HepG2 (cell line): ENCODE measurements around the gene MLLT10. TPM values are rescaled to one million over a fixed set of nuclear protein-coding genes. Genes with fewer than 3 reads are reported as not detected.

Source experiments
- ATAC-seq: fragments of 200-7000 bp; cut with Tn5 transposase; 3 replicates; pipeline ENCODE4 v1.9.1; 2020; ENCODE audit warnings: mild to moderate bottlenecking, moderate library complexity
- BruUV-seq: library from RNA; stranded (reverse); fragments of 400-500 nt; replicated peaks from 2 replicates; lab custom pipeline; 2021; lab: Mats Ljungman, UMichigan
- CTCF ChIA-PET: fragments of 300-600 bp; formaldehyde crosslinking; extraction: SDS; loops from one replicate; lab custom pipeline; 2021; ENCODE audit warnings: low total read pairs, inconsistent platforms, low intra/inter-chr PET ratio; lab: Yijun Ruan, JAX
- POLR2A ChIA-PET: fragments of 350-600 bp; sonication (Branson Sonifier 250); formaldehyde crosslinking; loops from one replicate; lab custom pipeline; 2020; ENCODE audit warnings: antibody characterized with exemption, inconsistent platforms; lab: Yijun Ruan, JAX
- DNase-seq: peaks from one replicate; pipeline ENCODE4 v3.0.0-alpha.2; 2015; ENCODE audit warnings: low spot score
- FAIRE-seq: peaks from 3 replicates; lab custom pipeline; 2011; peaks lifted over from hg19 to GRCh38; lab: Jason Lieb, UNC
- H2AFZ ChIP-seq: one replicate; pipeline ENCODE4 v1.6.1; 2011; ENCODE audit warnings: low read length, inconsistent platforms
- H3K27ac ChIP-seq: fragments of 300-600 bp; 3 replicates; pipeline ENCODE4 v1.8.0; 2011; ENCODE audit warnings: mixed run types, mild to moderate bottlenecking, mixed read lengths, low read length, inconsistent platforms; ENCODE audit not compliant: insufficient read depth; ENCODE audit errors: extremely low read length
- H3K27me3 ChIP-seq, 2 experiments: fragments of 200-600 bp in 1 of 2; 2 replicates in 1 of 2; 3 replicates in 1 of 2; pipeline versions ENCODE4 v1.6.0 to v1.8.0; 2011; ENCODE audit warnings: low read length in 2 of 2, mild to moderate bottlenecking in 2 of 2, moderate library complexity in 2 of 2, inconsistent platforms in 1 of 2; ENCODE audit not compliant: insufficient read depth in 2 of 2, control insufficient read depth in 1 of 2
- H3K36me3 ChIP-seq, 2 experiments: fragments of 200-600 bp in 1 of 2; replicated peaks in 1 of 2; 2 replicates in 1 of 2; 3 replicates in 1 of 2; pipeline versions ENCODE4 v1.5.1 to v1.8.0; 2011; ENCODE audit warnings: low read length in 2 of 2, inconsistent platforms in 1 of 2; ENCODE audit not compliant: insufficient read depth in 2 of 2, control insufficient read depth in 1 of 2
- H3K4me1 ChIP-seq: 2 replicates; pipeline ENCODE4 v1.5.1; 2012; ENCODE audit warnings: low read length, inconsistent platforms; ENCODE audit not compliant: insufficient read depth
- H3K4me2 ChIP-seq: 2 replicates; pipeline ENCODE4 v1.6.0; 2011; ENCODE audit warnings: low read depth, low read length, inconsistent platforms
- H3K4me3 ChIP-seq, 3 experiments: fragments of 200-600 bp in 1 of 3; sonication (generic), shearing (Covaris generic) in 1 of 3; replicated peaks in 1 of 3; 2 replicates each; pipeline ENCODE4 v1.5.1; 2011 to 2016; ENCODE audit warnings: low read length in 3 of 3, inconsistent platforms in 2 of 3, low read depth in 2 of 3, mild to moderate bottlenecking in 2 of 3, control low read depth in 1 of 3, mixed read lengths in 1 of 3; ENCODE audit not compliant: insufficient read depth in 1 of 3
- H3K79me2 ChIP-seq: one replicate; pipeline ENCODE4 v1.6.1; 2011; ENCODE audit warnings: low read length, inconsistent platforms; ENCODE audit not compliant: insufficient read depth
- H3K9ac ChIP-seq: 2 replicates; pipeline ENCODE4 v1.6.0; 2011; ENCODE audit warnings: mild to moderate bottlenecking, low read depth, low read length, inconsistent platforms; ENCODE audit not compliant: insufficient read depth
- H3K9me3 ChIP-seq: 2 replicates; pipeline ENCODE4 v1.5.1; 2012; ENCODE audit warnings: mild to moderate bottlenecking, low read length
- H4K20me1 ChIP-seq: 2 replicates; pipeline ENCODE4 v1.6.0; 2011; ENCODE audit warnings: inconsistent platforms, mild to moderate bottlenecking, low read length, moderate library complexity; ENCODE audit not compliant: insufficient read depth
- BRD4 ChIP-seq: sonication (generic); formaldehyde crosslinking; IDR thresholded peaks from 2 replicates; pipeline ENCODE4 v1.4.0; 2020; ENCODE audit warnings: missing genetic modification reagents
- JUN ChIP-seq: sonication (generic); formaldehyde crosslinking; IDR thresholded peaks from 2 replicates; pipeline ENCODE4 v1.4.0; 2020; ENCODE audit warnings: mild to moderate bottlenecking, missing genetic modification reagents
- ZNF460 ChIP-seq: sonication (generic); formaldehyde crosslinking; IDR thresholded peaks from 2 replicates; pipeline ENCODE4 v1.5.1; 2020; ENCODE audit warnings: missing genetic modification reagents, mild to moderate bottlenecking, borderline replicate concordance
- WGBS: methylation state at CpG from one replicate; pipeline ENCODE4 v1.1.6; 2017; ENCODE audit warnings: low lambda C conversion rate; 5-methylcytosine and 5-hydroxymethylcytosine counted together
- in situ Hi-C: cut with HindIII; loops from 2 replicates; pipeline ENCODE4 v1.10.0; 2017; ENCODE audit warnings: low pct_unique_long_range_greater_than_20kb; ENCODE audit not compliant: extremely low pct_ligation_motif_present
- intact Hi-C: fragments of 100-400 bp; cut with micrococcal nuclease; formaldehyde crosslinking; loops from one replicate; pipeline ENCODE4 v1.10.0; 2022; ENCODE audit not compliant: unreplicated experiment
- polyA plus RNA-seq, 8 experiments: library from polyadenylated mRNA; depleted of rRNA in 3 of 8; stranded (reverse) in 7 of 8; unstranded in 1 of 8; fragments of >200 nt; fragmentation: Illumina TruSeq in 4 of 8; extraction: Trizol in 4 of 8; gene quantifications; 2 replicates each; pipeline versions ENCODE4 v1.2.1 to v1.2.3, GENCODE V29; 2011 to 2016; ENCODE audit warnings: low read depth in 4 of 8, missing spikeins in 1 of 8, mixed read lengths in 1 of 8; ENCODE audit not compliant: insufficient read depth in 1 of 8
- total RNA-seq, 5 experiments: library from RNA; depleted of rRNA; stranded (reverse); fragments of >200 nt; fragmentation: Illumina TruSeq; extraction: Trizol; gene quantifications; 2 replicates each; pipeline ENCODE4 v1.2.3, GENCODE V29; 2016; ENCODE audit warnings: low read depth in 1 of 5
- TF ChIP-seq, protein P1 (sequence below): sonication (generic); formaldehyde crosslinking; IDR thresholded peaks from 2 replicates; pipeline ENCODE4 v1.9.0; 2021; ENCODE audit warnings: mild to moderate bottlenecking, missing genetic modification reagents

Gene MLLT10
- total and polyA plus RNA-seq, 2 of the 13 experiments (the other 11 are each of a cell fraction or from before 2014, with no cell fraction given): 51.3 to 84.1 TPM

GRCh38 chr10:21681156-21681555, 147.1 kb downstream of the MLLT10 start:
- H3K27me3 ChIP-seq: no peaks in the 10 kb centered on the region
- no peak for TF ChIP-seq ZNF460 (CRISPR knock-in tag)
- TF ChIP-seq, protein P1, sequence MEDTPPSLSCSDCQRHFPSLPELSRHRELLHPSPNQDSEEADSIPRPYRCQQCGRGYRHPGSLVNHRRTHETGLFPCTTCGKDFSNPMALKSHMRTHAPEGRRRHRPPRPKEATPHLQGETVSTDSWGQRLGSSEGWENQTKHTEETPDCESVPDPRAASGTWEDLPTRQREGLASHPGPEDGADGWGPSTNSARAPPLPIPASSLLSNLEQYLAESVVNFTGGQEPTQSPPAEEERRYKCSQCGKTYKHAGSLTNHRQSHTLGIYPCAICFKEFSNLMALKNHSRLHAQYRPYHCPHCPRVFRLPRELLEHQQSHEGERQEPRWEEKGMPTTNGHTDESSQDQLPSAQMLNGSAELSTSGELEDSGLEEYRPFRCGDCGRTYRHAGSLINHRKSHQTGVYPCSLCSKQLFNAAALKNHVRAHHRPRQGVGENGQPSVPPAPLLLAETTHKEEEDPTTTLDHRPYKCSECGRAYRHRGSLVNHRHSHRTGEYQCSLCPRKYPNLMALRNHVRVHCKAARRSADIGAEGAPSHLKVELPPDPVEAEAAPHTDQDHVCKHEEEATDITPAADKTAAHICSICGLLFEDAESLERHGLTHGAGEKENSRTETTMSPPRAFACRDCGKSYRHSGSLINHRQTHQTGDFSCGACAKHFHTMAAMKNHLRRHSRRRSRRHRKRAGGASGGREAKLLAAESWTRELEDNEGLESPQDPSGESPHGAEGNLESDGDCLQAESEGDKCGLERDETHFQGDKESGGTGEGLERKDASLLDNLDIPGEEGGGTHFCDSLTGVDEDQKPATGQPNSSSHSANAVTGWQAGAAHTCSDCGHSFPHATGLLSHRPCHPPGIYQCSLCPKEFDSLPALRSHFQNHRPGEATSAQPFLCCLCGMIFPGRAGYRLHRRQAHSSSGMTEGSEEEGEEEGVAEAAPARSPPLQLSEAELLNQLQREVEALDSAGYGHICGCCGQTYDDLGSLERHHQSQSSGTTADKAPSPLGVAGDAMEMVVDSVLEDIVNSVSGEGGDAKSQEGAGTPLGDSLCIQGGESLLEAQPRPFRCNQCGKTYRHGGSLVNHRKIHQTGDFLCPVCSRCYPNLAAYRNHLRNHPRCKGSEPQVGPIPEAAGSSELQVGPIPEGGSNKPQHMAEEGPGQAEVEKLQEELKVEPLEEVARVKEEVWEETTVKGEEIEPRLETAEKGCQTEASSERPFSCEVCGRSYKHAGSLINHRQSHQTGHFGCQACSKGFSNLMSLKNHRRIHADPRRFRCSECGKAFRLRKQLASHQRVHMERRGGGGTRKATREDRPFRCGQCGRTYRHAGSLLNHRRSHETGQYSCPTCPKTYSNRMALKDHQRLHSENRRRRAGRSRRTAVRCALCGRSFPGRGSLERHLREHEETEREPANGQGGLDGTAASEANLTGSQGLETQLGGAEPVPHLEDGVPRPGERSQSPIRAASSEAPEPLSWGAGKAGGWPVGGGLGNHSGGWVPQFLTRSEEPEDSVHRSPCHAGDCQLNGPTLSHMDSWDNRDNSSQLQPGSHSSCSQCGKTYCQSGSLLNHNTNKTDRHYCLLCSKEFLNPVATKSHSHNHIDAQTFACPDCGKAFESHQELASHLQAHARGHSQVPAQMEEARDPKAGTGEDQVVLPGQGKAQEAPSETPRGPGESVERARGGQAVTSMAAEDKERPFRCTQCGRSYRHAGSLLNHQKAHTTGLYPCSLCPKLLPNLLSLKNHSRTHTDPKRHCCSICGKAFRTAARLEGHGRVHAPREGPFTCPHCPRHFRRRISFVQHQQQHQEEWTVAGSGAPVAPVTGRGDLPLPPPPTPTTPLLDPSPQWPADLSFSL: no peak
- no peak for TF ChIP-seq BRD4
- TF ChIP-seq JUN (CRISPR knock-in tag): no peak
- no TSS peak for BruUV-seq
- no peak overlapping the region for H3K4me3 ChIP-seq
- CTCF ChIA-PET: no interaction called here
- peaks cover 4 to 14% of the 10 kb centered on the region in 2 experiments for H3K36me3 ChIP-seq
- no peak overlapping the region for H3K4me2 ChIP-seq
- H3K9me3 ChIP-seq: no peaks in the 10 kb centered on the region
- no peak for ATAC-seq
- no peak overlapping the region for H3K27ac ChIP-seq
- intact Hi-C loops (loop anchor here (5.0 kb wide), 1 partner anchor 41 kb away; no protein-coding TSS in a partner anchor), in situ Hi-C loops (no loop called here)
- no peak overlapping the region for H2AFZ ChIP-seq
- DNase-seq: no peak
- POLR2A ChIA-PET: interaction anchor here (1.0 kb wide), 1 partner anchor 185 kb away, joined by 3 read pairs; no protein-coding TSS in a partner anchor
- no peak for FAIRE-seq
- H4K20me1 ChIP-seq: no peaks in the 10 kb centered on the region
- peaks cover 6% of the 10 kb centered on the region; the same call in 1 of the 2 replicates for H3K4me1 ChIP-seq
- 92% methylated on average over 3 of the region's 3 CpGs for WGBS
- H3K79me2 ChIP-seq: peaks cover 2% of the 10 kb centered on the region
- no peak overlapping the region for H3K9ac ChIP-seq
